MCF 10A (cell line): Measurements from ENCODE around the gene DCAF15. TPM values are rescaled to one million over a fixed set of nuclear protein-coding genes. Genes with fewer than 3 reads are reported as not detected.

Experiments used
- BruUV-seq: library from RNA; stranded (reverse); fragments of 400-500 nt; replicated peaks from 2 replicates; lab custom pipeline; 2021; lab: Mats Ljungman, UMichigan
- CTCF ChIA-PET: fragments of 300-600 bp; sonication (Branson Sonifier 250); formaldehyde crosslinking; extraction: SDS; loops from one replicate; lab custom pipeline; 2021; ENCODE audit warnings: antibody characterized with exemption, inconsistent platforms; lab: Yijun Ruan, JAX
- POLR2A ChIA-PET: fragments of 300-600, 350-650 bp; sonication (Branson Sonifier 250); formaldehyde crosslinking; extraction: SDS; loops from one replicate; lab custom pipeline; 2020; ENCODE audit warnings: antibody characterized with exemption, inconsistent platforms; lab: Yijun Ruan, JAX
- DNase-seq: peaks from one replicate; pipeline ENCODE4 v3.0.0-alpha.2; 2018; ENCODE audit not compliant: unreplicated experiment
- H3K27ac Mint-ChIP-seq: one replicate; pipeline ENCODE4 v1.8.0; 2022; ENCODE audit warnings: mild to moderate bottlenecking, low read depth, mixed read lengths; ENCODE audit not compliant: unreplicated experiment
- H3K27me3 Mint-ChIP-seq: one replicate; pipeline ENCODE4 v1.8.0; 2022; ENCODE audit warnings: mixed read lengths; ENCODE audit not compliant: insufficient read depth, unreplicated experiment
- H3K36me3 Mint-ChIP-seq: one replicate; pipeline ENCODE4 v1.8.0; 2022; ENCODE audit warnings: mild to moderate bottlenecking, moderate library complexity, mixed read lengths; ENCODE audit not compliant: insufficient read depth, unreplicated experiment
- H3K4me1 Mint-ChIP-seq: one replicate; pipeline ENCODE4 v1.8.0; 2022; ENCODE audit warnings: mixed read lengths; ENCODE audit not compliant: insufficient read depth, unreplicated experiment
- H3K4me3 Mint-ChIP-seq: one replicate; pipeline ENCODE4 v1.8.0; 2022; ENCODE audit warnings: mild to moderate bottlenecking, moderate library complexity, mixed read lengths; ENCODE audit not compliant: unreplicated experiment
- H3K9me3 Mint-ChIP-seq: one replicate; pipeline ENCODE4 v1.8.0; 2022; ENCODE audit warnings: mixed read lengths; ENCODE audit not compliant: unreplicated experiment
- intact Hi-C: fragments of 100-400 bp; cut with micrococcal nuclease; formaldehyde crosslinking; loops from 2 replicates; pipeline ENCODE4 v1.14.1; 2022
- total RNA-seq: library from RNA; stranded (reverse); gene quantifications from 2 replicates; pipeline ENCODE4 v1.2.3, GENCODE V29; 2022
- TF ChIP-seq, protein P1 (sequence below): fragments of 200-600 bp; IDR thresholded peaks from one replicate; pipeline ENCODE4 v1.8.0; 2022; ENCODE audit warnings: antibody characterized with exemption, mild to moderate bottlenecking; ENCODE audit not compliant: unreplicated experiment

The DCAF15 gene
- total RNA-seq, 1 experiment from 2014 or later: 19.3 TPM

DNA sequence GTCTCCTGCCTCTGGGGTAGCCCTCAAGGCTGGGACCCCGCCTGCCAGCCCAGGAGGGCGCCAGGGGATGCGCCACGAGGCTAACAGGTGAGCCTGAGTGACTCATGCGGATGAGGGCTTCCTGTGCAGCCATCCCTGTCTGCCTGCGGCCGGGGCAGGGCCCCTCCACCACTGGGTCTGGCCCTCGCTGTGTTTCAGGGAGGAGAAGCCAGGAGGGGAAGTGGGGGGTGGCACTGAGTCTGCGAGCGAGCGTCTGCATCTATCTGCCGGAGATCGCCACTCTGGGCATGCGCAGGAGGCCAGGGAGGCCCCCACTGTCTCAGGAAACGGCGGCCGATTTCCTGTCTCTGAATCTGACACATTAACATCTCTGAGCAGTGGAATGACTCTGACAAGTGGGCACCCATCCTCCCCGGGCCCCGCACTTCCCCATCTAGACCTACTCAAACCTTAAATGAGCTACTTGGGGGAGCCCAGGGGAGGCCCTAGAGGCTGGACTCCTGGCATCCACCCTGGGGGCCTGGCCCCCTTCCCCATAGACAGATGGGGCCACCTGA is 34.1 kb downstream of the DCAF15 start:
- ChIA-PET CTCF (interaction anchor here (0.6 kb wide), 1 partner anchor 1007 kb away, joined by 3 read pairs; no protein-coding TSS in a partner anchor), POLR2A (no interaction called here)
- H3K9me3 Mint-ChIP-seq: no peaks in the 10 kb centered on the region
- TF ChIP-seq, protein P1, sequence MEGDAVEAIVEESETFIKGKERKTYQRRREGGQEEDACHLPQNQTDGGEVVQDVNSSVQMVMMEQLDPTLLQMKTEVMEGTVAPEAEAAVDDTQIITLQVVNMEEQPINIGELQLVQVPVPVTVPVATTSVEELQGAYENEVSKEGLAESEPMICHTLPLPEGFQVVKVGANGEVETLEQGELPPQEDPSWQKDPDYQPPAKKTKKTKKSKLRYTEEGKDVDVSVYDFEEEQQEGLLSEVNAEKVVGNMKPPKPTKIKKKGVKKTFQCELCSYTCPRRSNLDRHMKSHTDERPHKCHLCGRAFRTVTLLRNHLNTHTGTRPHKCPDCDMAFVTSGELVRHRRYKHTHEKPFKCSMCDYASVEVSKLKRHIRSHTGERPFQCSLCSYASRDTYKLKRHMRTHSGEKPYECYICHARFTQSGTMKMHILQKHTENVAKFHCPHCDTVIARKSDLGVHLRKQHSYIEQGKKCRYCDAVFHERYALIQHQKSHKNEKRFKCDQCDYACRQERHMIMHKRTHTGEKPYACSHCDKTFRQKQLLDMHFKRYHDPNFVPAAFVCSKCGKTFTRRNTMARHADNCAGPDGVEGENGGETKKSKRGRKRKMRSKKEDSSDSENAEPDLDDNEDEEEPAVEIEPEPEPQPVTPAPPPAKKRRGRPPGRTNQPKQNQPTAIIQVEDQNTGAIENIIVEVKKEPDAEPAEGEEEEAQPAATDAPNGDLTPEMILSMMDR: no peak
- no peaks in the 10 kb centered on the region for H3K27me3 Mint-ChIP-seq
- intact Hi-C loops: no loop called here
- peaks cover 5% of the 10 kb centered on the region for H3K4me1 Mint-ChIP-seq
- no peak overlapping the region for H3K27ac Mint-ChIP-seq
- no peak overlapping the region for H3K4me3 Mint-ChIP-seq
- no peak for DNase-seq
- H3K36me3 Mint-ChIP-seq: peaks cover 35% of the 10 kb centered on the region
- BruUV-seq: no TSS peak

DNA sequence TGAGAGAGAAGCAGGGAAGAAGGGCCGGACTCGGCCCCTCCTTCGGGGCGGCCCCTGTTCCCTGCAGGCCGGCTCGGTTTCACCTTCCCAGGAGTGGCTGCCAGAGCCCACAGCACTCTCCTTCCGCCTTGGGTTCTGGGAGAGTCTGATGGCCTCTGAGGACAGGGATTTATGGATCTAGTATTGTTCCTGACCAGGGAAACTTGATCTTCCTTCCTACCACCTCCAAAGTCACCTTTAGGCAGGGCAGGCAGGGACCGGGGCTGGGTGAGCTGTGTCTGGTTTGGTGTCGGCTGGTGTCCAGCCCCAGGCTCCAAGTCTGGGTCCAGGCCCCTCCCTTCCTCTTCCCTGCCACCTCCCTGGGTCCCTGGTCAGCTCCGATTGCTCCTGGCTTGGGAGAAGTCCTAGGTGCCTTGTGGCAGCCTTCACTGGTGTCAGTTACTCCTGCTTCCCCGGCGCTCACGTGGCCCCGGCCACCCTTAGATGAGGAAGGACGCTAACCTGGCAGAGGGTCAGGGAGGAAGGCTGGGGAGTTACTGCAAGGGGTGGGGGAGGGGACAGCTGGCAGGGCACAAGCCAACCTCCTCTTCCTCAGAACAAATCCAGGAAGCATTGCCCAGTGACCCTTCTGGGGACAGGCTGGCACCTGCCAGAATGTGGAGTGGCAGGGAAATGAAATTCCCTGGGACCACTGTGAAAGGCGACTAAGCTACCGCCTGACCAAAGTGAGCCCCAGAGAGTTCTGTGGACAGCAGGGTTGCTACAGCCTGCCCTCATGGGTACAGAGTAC is 35.0 kb downstream of the DCAF15 start:
- no peaks in the 10 kb centered on the region for H3K9me3 Mint-ChIP-seq
- H3K4me3 Mint-ChIP-seq: no peak overlapping the region
- no peak overlapping the region for H3K27ac Mint-ChIP-seq
- DNase-seq: no peak
- peaks cover 34% of the 10 kb centered on the region for H3K36me3 Mint-ChIP-seq
- CTCF ChIA-PET: interaction anchor here (0.7 to 0.8 kb wide), 2 partner anchors 88 to 390 kb away, joined by 3 to 4 read pairs; no protein-coding TSS in a partner anchor
- no TSS peak for BruUV-seq
- intact Hi-C loops: no loop called here
- H3K27me3 Mint-ChIP-seq: no peaks in the 10 kb centered on the region
- POLR2A ChIA-PET: no interaction called here
- peaks cover 5% of the 10 kb centered on the region for H3K4me1 Mint-ChIP-seq
- TF ChIP-seq, protein P1: no peak

DNA sequence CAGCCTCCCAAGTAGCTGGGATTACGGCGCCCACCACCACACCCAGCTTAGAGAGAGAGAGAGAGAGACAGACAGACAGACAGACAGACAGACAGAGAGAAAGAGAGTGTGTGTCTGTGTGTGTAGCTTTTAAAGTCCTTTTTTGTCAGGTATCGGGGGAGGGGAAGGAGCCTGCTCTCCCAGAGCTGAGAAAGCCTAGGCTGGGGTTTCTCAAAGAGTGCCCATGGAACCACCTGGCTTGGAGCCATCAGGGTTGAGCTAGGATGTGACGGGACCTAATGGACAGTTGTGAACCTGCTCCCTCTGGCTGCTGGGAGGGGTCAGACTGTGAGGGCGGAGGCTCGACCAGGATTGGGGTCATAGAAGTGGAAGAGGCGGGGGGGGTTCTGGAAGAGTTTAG is 37.2 kb downstream of the DCAF15 start:
- Mint-ChIP-seq H3K9me3 (no peaks in the 10 kb centered on the region), H3K27ac (peak overlapping the region; percentile 67), H3K27me3 (no peaks in the 10 kb centered on the region), H3K4me3 (no peak overlapping the region), H3K4me1 (peaks cover 5% of the 10 kb centered on the region), H3K36me3 (peaks cover 37% of the 10 kb centered on the region)
- TF ChIP-seq, protein P1: no peak
- ChIA-PET POLR2A (interaction anchor here (1.1 kb wide), 1 partner anchor 37 kb away, joined by 3 read pairs; the partner anchor contains the start of gene DCAF15), CTCF (no interaction called here)
- no TSS peak for BruUV-seq
- no peak for DNase-seq
- intact Hi-C loops: no loop called here

DNA sequence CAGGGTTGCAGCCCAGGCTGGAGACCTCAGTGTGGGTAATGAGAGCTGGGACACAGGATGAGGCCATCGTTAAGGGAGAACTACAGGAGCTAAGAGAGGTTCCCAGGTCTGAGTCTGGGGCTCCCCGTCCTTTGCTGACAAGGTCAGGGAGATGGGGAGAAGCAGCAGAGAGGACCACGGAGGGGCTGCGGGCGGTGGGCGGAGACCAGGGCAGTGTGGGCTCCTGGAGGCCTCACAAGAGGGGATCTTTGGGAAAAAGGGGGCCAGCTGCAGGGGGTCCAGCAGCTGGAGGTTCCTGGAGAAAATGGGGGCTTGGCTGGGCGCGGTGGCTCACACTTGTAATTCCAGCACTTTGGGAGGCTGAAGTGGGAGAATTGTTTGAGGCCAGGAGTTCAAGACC is 37.8 kb downstream of the DCAF15 start:
- Mint-ChIP-seq H3K27ac (peak overlapping the region; percentile 67), H3K4me1 (peaks cover 5% of the 10 kb centered on the region), H3K4me3 (no peak overlapping the region), H3K27me3 (no peaks in the 10 kb centered on the region), H3K36me3 (peaks cover 39% of the 10 kb centered on the region), H3K9me3 (no peaks in the 10 kb centered on the region)
- POLR2A ChIA-PET: interaction anchor here (1.3 kb wide), 1 partner anchor 16 kb away, joined by 4 read pairs; the partner anchor contains the start of gene RFX1
- TF ChIP-seq, protein P1: no peak
- BruUV-seq: no TSS peak
- intact Hi-C loops: no loop called here
- no peak for DNase-seq
- CTCF ChIA-PET: interaction anchor here (0.6 kb wide), 1 partner anchor 53 kb away, joined by 4 read pairs; no protein-coding TSS in a partner anchor
